Effector CD4-positive, alpha-beta T cell (primary cell): ENCODE results near the gene SLC9A3.

Experiments
- DNase-seq: peaks from one replicate; pipeline ENCODE4 v3.0.0-alpha.2; 2020

The SLC9A3 gene

GRCh38 chr5:438481-438981 is 85.7 kb downstream of the SLC9A3 start:
- no peak for DNase-seq

GRCh38 chr5:437281-437771 is 86.9 kb downstream of the SLC9A3 start:
- no peak for DNase-seq

- DNase-seq: no peak
Measured at GRCh38 chr5:436641-436975, 87.6 kb downstream of the SLC9A3 start.

- DNase-seq: no peak
Measured at GRCh38 chr5:435961-436640, 88.1 kb downstream of the SLC9A3 start.

GRCh38 chr5:435156-435790 is 89.0 kb downstream of the SLC9A3 start:
- no peak for DNase-seq

- no peak for DNase-seq
Measured at GRCh38 chr5:434443-435146, 89.7 kb downstream of the SLC9A3 start.

GRCh38 chr5:433836-434235 is 90.4 kb downstream of the SLC9A3 start:
- no peak for DNase-seq

DNA sequence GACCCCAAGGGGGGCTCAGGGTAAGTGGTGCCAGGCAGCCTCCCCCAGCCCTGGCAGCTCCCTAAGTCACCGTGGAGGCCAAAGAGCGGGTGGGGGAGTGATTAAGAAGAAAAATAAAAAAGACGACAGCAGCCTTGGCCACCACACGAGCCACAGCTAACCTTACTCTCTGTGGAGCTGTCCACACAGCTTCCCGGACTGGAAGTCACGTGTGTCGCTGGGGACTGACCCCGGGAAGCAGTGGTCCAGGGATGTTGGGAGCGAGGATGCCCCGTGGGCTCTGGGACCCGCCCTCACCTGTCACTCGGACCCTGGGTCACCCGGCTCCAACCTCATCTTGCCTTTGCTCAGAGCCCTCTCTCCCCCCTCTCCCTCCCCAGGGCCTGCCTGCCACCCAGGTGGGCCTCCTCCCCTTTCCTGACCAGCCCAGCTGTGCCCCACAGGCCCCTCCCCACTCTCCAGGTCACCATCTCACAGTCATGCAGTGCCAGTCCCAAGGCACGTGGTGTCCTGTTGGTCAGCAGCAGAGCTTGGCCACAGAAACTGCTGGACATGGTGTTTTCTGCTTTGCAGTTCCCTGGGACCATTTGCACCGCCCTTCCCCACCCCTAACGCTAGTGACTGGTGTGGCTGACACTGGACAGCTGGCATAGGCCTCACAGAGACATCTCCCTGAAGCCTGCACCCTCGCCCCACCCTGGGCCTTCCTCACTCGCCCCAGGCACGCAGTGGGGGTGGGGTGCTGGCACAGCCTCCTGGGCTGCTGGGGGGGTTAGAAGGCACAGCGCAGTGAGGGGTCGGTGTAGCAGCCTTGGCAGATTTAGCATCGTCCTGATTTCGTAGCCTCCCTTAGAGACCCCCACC is 91.1 kb downstream of the SLC9A3 start:
- no peak for DNase-seq

- DNase-seq: no peak
Measured at GRCh38 chr5:432201-432927, 91.9 kb downstream of the SLC9A3 start.

DNA sequence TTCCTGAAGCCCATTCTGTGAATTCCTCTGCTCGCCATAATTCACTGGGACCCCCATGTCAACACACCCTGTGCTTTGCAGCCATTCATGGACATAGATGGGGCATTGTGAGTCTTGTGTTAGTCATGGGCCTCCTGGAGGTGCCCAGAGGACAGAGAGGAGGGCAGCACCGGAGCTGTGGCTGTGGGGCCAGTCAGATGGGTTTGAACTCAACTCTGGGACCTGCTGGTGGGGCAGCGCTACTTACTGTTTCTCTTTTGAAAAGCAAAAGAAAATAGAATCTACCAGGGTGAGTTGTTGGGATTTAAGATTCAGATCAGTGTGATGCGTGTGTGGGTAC is 92.6 kb downstream of the SLC9A3 start:
- no peak for DNase-seq

- no peak for DNase-seq
Measured at GRCh38 chr5:431001-431710, 93.1 kb downstream of the SLC9A3 start.

DNA sequence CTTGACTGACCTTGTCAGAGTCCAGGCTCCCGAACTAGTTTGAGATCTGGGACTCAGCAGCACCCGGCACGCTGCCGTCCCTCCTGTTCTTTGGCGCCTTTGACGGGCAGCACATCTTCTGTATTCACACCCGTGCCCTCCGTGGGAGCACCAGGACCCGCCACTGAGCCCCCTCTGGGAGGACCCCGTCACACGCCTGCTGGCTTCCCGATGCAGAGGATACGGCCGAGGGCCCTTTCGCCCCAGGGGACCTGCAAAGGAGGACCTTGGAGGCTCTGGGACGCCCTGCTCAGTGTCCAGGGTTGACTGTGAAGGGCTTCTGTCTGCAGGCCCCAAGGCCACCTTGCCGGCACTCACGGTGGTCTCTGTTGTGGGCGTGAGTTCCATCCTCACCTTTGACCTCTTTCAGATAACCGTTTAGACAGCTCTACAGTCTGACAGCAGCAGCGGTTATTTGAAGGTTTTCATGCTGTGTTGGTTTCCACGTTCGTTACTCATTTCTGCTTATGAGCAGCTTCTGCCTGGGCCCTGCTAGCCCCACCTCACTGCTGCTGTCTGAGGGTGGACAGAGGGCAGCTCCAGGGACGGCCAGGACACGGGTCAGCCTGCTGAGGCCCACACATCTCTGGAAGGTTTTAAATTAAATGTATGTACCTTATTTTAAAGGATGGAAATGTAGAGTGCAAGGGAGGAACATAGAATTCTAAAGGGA is 93.9 kb downstream of the SLC9A3 start:
- DNase-seq: no peak

GRCh38 chr5:429453-430188 is 94.6 kb downstream of the SLC9A3 start:
- no peak for DNase-seq

DNA sequence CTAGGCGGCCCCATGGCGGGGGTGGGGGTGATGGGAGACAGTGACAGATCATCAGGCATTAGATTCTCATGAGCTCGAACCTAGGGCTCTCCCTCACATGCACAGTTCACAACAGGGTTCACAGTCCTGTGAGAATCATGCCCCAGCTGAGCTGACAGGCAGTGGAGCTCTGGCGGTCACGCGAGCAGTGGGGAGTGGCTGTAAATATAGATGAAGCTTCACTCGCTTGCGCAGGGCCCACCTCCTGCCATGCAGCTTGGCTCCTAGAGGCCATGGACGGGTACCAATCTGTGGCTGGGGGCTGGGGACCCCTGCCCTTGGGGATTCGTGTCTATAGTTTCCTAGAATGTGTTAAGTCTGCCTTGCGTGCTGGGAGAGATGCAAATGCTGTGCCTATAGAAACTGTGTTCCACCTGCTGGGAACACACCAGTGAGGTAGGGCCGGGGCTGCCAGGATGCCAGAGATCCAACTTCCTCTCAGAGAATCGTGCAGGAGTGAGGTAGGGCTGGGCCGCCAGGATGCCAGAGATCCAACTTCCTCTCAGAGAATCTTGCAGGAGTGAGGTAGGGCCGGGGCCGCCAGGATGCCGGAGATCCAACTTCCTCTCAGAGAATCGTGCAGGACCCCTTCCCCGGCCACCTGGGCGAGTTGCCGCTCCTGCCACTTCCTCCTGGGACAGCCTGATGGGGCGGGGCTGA is 95.3 kb downstream of the SLC9A3 start:
- DNase-seq: no peak

DNA sequence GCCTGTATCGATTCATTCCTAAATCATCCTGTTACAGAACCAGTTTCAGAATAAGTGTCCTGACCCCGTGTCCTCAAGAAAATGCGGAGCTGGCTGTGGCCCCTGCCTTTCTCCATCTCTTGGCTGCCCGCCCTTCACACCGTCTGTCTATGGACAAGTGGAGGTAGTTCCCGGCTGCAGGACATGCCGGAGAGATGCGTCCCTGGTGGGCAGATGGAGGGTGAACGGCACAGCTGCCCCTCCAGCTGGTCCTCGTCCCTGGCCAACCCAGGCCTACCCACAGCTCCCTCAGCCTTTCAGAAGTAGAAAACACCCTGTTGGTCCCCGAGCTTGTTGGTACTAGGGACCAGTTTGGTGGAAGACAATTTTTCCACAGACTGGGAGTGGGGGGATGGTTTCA is 96.0 kb downstream of the SLC9A3 start:
- DNase-seq: no peak

GRCh38 chr5:427415-428087 is 96.7 kb downstream of the SLC9A3 start:
- no peak for DNase-seq

DNA sequence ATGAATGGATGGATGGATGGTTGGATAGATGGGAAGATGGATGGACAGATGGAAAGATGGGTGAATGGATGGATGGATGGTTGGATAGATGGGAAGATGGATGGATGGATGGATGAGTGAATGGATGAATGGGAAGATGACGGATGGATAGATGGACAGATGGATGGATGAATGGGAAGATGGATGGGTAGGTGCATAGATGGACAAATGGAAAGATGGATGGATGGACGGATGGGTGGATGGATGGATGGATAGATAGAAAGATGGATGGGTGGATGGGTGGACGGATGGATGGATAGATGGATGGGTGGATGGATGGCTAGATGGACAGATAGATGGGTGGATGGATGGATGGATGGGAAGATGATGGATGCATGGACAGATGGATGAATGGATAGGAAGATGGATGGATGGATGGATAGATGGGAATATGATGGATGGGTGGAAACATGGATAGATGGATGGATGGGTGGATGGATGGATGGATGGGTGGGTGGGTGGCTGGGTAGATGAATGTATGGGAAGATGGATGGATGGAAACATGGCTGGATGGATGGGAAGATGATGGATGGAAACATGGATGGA is 97.8 kb downstream of the SLC9A3 start:
- DNase-seq: no peak

- no peak for DNase-seq
Measured at GRCh38 chr5:425714-426113, 98.5 kb downstream of the SLC9A3 start.
